Measurements from ENCODE around the gene ABCC10.

- TF ChIP-seq CTCF (IDR thresholded peaks at IDR 0.05) (no peak), POLR2AphosphoS5 (IDR thresholded peaks at IDR 0.05) (no peak)
Measured at GRCh38 chr6:43450699-43451131, 23.4 kb downstream of the ABCC10 start.

All from upper lobe of left lung (tissue), 4 donors.